H1 (cell line): ENCODE data around the gene SPHK1.

ENCODE experiments used
- CHD2 ChIP-seq: IDR thresholded peaks from 2 replicates; pipeline ENCODE4 v1.6.1; 2012; ENCODE audit warnings: low read length, improper control_type of control experiment
- TF ChIP-seq, protein P1 (sequence below): IDR thresholded peaks from 2 replicates; pipeline ENCODE4 v1.6.1; 2012; ENCODE audit warnings: inconsistent platforms

DNA sequence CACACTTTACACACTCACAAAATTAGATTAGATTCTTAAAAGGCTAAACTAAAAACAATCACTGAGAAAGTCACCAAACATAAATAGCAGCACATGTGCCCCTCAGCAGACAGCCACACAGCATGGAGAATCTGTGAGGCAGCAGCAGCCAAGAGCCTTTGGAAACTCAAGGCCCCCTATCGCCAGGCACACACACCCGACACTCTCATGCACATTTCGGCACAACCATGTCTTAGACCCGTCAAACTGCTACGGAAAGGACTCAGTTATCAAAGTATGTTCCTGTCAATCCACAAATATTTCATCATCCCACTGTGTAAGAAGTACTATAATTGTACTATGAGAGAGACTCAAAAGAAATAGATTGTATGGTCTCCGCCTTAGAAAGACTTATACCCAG is 47.6 kb downstream of the SPHK1 start:
- TF ChIP-seq, protein P1, sequence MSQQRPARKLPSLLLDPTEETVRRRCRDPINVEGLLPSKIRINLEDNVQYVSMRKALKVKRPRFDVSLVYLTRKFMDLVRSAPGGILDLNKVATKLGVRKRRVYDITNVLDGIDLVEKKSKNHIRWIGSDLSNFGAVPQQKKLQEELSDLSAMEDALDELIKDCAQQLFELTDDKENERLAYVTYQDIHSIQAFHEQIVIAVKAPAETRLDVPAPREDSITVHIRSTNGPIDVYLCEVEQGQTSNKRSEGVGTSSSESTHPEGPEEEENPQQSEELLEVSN, result no peak
- no peak for TF ChIP-seq CHD2
